ENCODE data around the gene DOP1A. TPM values are rescaled to one million over a fixed set of nuclear protein-coding genes. Genes with fewer than 3 reads are reported as not detected.

The DOP1A gene
- total RNA-seq, 4 donors from 2014 or later: 52.5 to 59.9 (median 58.0) TPM

GRCh38 chr6:83068616-83069015, 1.1 kb downstream of the DOP1A start:
- H3K27ac ChIP-seq: peak overlapping the region in 3 of 4 donors; percentile 88 to 97 (median 94)
- peaks cover 0 to 12% (median 0%) of the 10 kb centered on the region in 4 donors for H3K4me1 ChIP-seq

GRCh38 chr6:83069633-83070032, 2.2 kb downstream of the DOP1A start:
- H3K27me3 ChIP-seq: no peaks in the 10 kb centered on the region
- no peak for DNase-seq
- peaks cover 0 to 12% (median 0%) of the 10 kb centered on the region in 4 donors for H3K4me1 ChIP-seq
- no peak overlapping the region for H3K27ac ChIP-seq
- H3K4me3 ChIP-seq: no peak overlapping the region
- H3K9me3 ChIP-seq: no peaks in the 10 kb centered on the region
- H3K36me3 ChIP-seq: no peaks in the 10 kb centered on the region
- TF ChIP-seq CTCF (IDR thresholded peaks at IDR 0.05) (no peak), POLR2A (IDR thresholded peaks at IDR 0.05) (no peak)

More at GRCh38 chr6:83068616-83069015, 1.1 kb downstream of the DOP1A start:
- Histone ChIP-seq H3K4me3 (peak overlapping the region; percentile 80 to 95 (median 90)), H3K36me3 (no peaks in the 10 kb centered on the region), H3K27me3 (no peaks in the 10 kb centered on the region), H3K9me3 (no peaks in the 10 kb centered on the region)
- no peak for TF ChIP-seq POLR2A (IDR thresholded peaks at IDR 0.05)
- no peak for DNase-seq

GRCh38 chr6:83071023-83071422, 3.6 kb downstream of the DOP1A start:
- H3K4me3 ChIP-seq: no peak overlapping the region
- TF ChIP-seq POLR2A (IDR thresholded peaks at IDR 0.05) (no peak), CTCF (IDR thresholded peaks at IDR 0.05) (no peak)
- H3K4me1 ChIP-seq: peaks cover 0 to 12% (median 0%) of the 10 kb centered on the region in 4 donors
- no peak for DNase-seq
- no peaks in the 10 kb centered on the region for H3K27me3 ChIP-seq
- no peak overlapping the region for H3K27ac ChIP-seq
- no peaks in the 10 kb centered on the region for H3K9me3 ChIP-seq
- H3K36me3 ChIP-seq: no peaks in the 10 kb centered on the region

- TF ChIP-seq CTCF (IDR thresholded peaks at IDR 0.05) (no peak), POLR2A (IDR thresholded peaks at IDR 0.05) (no peak)
- no peaks in the 10 kb centered on the region for H3K27me3 ChIP-seq
- H3K9me3 ChIP-seq: no peaks in the 10 kb centered on the region
- H3K27ac ChIP-seq: no peak overlapping the region
- H3K36me3 ChIP-seq: no peaks in the 10 kb centered on the region
- peaks cover 0 to 12% (median 0%) of the 10 kb centered on the region in 4 donors for H3K4me1 ChIP-seq
- no peak overlapping the region for H3K4me3 ChIP-seq
- DNase-seq: no peak
These were observed 4.2 kb downstream of the DOP1A start for GRCh38 chr6:83071707-83072106.

GRCh38 chr6:83072726-83073125, 5.3 kb downstream of the DOP1A start:
- H3K4me1 ChIP-seq: peaks cover 0 to 12% (median 0%) of the 10 kb centered on the region in 4 donors
- no peak for TF ChIP-seq POLR2A (IDR thresholded peaks at IDR 0.05)
- no peak for TF ChIP-seq CTCF (IDR thresholded peaks at IDR 0.05)
- H3K27me3 ChIP-seq: no peaks in the 10 kb centered on the region
- no peak overlapping the region for H3K4me3 ChIP-seq
- H3K27ac ChIP-seq: no peak overlapping the region
- H3K36me3 ChIP-seq: no peaks in the 10 kb centered on the region
- DNase-seq: no peak
- no peaks in the 10 kb centered on the region for H3K9me3 ChIP-seq

GRCh38 chr6:83073615-83074014, 6.1 kb downstream of the DOP1A start:
- Histone ChIP-seq H3K4me3 (no peak overlapping the region), H3K27me3 (no peaks in the 10 kb centered on the region), H3K4me1 (peaks cover 0 to 11% (median 0%) of the 10 kb centered on the region in 4 donors), H3K36me3 (no peaks in the 10 kb centered on the region), H3K9me3 (no peaks in the 10 kb centered on the region), H3K27ac (no peak overlapping the region)
- no peak for TF ChIP-seq CTCF (IDR thresholded peaks at IDR 0.05)
- no peak for TF ChIP-seq POLR2A (IDR thresholded peaks at IDR 0.05)
- DNase-seq: no peak

All from Peyer's patch (tissue), 4 donors.